Activated T-cell treated with anti-CD3 and anti-CD28 coated beads, Interleukin-2, amount 50 U/mL, for 24 hours (primary cell): ENCODE results near the gene ARL5C.
"Not testable (repeated sequence)": the region's sequence is repeated elsewhere in the genome, so short reads cannot be mapped to it uniquely, and the experiment has no call there.

ENCODE experiments used
- DNase-seq: peaks from one replicate; pipeline ENCODE4 v3.0.0-alpha.2; 2020
- H3K27ac Mint-ChIP-seq: 2 replicates; pipeline ENCODE4 v1.8.0; 2020; ENCODE audit warnings: mild to moderate bottlenecking, mixed read lengths
- H3K27me3 Mint-ChIP-seq: 2 replicates; pipeline ENCODE4 v1.8.0; 2020; ENCODE audit warnings: mixed read lengths
- H3K36me3 Mint-ChIP-seq: 2 replicates; pipeline ENCODE4 v1.8.0; 2020; ENCODE audit warnings: low read depth, mixed read lengths
- H3K4me1 Mint-ChIP-seq: 2 replicates; pipeline ENCODE4 v1.8.0; 2020; ENCODE audit warnings: low read depth, mixed read lengths
- H3K4me3 Mint-ChIP-seq: 2 replicates; pipeline ENCODE4 v1.8.0; 2020; ENCODE audit warnings: mild to moderate bottlenecking, moderate library complexity, mixed read lengths
- H3K9me3 Mint-ChIP-seq: 2 replicates; pipeline ENCODE4 v1.8.0; 2020; ENCODE audit warnings: mixed read lengths

Gene ARL5C

GRCh38 chr17:39181303-39181702, 15.3 kb upstream of the ARL5C start:
- no peaks in the 10 kb centered on the region for H3K4me1 Mint-ChIP-seq
- H3K9me3 Mint-ChIP-seq = no peaks in the 10 kb centered on the region
- DNase-seq = no peak
- H3K27me3 Mint-ChIP-seq = no peaks in the 10 kb centered on the region
- H3K4me3 Mint-ChIP-seq = no peak overlapping the region
- peaks cover 69% of the 10 kb centered on the region for H3K36me3 Mint-ChIP-seq
- H3K27ac Mint-ChIP-seq = no peak overlapping the region

- DNase-seq = no peak
- Mint-ChIP-seq H3K4me3 (no peak overlapping the region), H3K4me1 (peaks cover 4% of the 10 kb centered on the region), H3K27me3 (no peaks in the 10 kb centered on the region), H3K9me3 (no peaks in the 10 kb centered on the region), H3K27ac (no peak overlapping the region), H3K36me3 (peaks cover 62% of the 10 kb centered on the region)
These were observed 12.6 kb upstream of the ARL5C start for GRCh38 chr17:39178536-39178935.

- peaks cover 52% of the 10 kb centered on the region for H3K36me3 Mint-ChIP-seq
- no peaks in the 10 kb centered on the region for H3K9me3 Mint-ChIP-seq
- H3K4me1 Mint-ChIP-seq = peaks cover 9% of the 10 kb centered on the region
- DNase-seq = no peak
- no peak overlapping the region for H3K4me3 Mint-ChIP-seq
- no peak overlapping the region for H3K27ac Mint-ChIP-seq
- H3K27me3 Mint-ChIP-seq = no peaks in the 10 kb centered on the region
These were observed 11.3 kb upstream of the ARL5C start for GRCh38 chr17:39177256-39177655.

- Mint-ChIP-seq H3K4me1 (peaks cover 9% of the 10 kb centered on the region), H3K27ac (no peak overlapping the region), H3K4me3 (no peak overlapping the region), H3K36me3 (peaks cover 43% of the 10 kb centered on the region), H3K27me3 (no peaks in the 10 kb centered on the region), H3K9me3 (no peaks in the 10 kb centered on the region)
- DNase-seq = no peak
These were observed 9.7 kb upstream of the ARL5C start for GRCh38 chr17:39175695-39176093.

GRCh38 chr17:39174920-39175694, 9.1 kb upstream of the ARL5C start:
- peak; percentile 79 for DNase-seq
- H3K4me3 Mint-ChIP-seq = no peak overlapping the region
- no peak overlapping the region for H3K27ac Mint-ChIP-seq
- H3K27me3 Mint-ChIP-seq = peaks cover 2% of the 10 kb centered on the region
- H3K36me3 Mint-ChIP-seq = peaks cover 43% of the 10 kb centered on the region
- H3K4me1 Mint-ChIP-seq = peaks cover 9% of the 10 kb centered on the region
- no peaks in the 10 kb centered on the region for H3K9me3 Mint-ChIP-seq

- H3K9me3 Mint-ChIP-seq = peaks cover 3% of the 10 kb centered on the region
- H3K4me1 Mint-ChIP-seq = peaks cover 9% of the 10 kb centered on the region
- H3K27ac Mint-ChIP-seq = no peak overlapping the region
- peaks cover 7% of the 10 kb centered on the region for H3K27me3 Mint-ChIP-seq
- peaks cover 36% of the 10 kb centered on the region for H3K36me3 Mint-ChIP-seq
- no peak for DNase-seq
- no peak overlapping the region for H3K4me3 Mint-ChIP-seq
These were observed 7.7 kb upstream of the ARL5C start for GRCh38 chr17:39173526-39174274.

GRCh38 chr17:39173080-39173479, 7.1 kb upstream of the ARL5C start:
- peaks cover 9% of the 10 kb centered on the region for H3K4me1 Mint-ChIP-seq
- H3K27me3 Mint-ChIP-seq = peaks cover 10% of the 10 kb centered on the region
- H3K36me3 Mint-ChIP-seq = peaks cover 32% of the 10 kb centered on the region
- H3K27ac Mint-ChIP-seq = no peak overlapping the region
- no peak for DNase-seq
- peaks cover 6% of the 10 kb centered on the region for H3K9me3 Mint-ChIP-seq
- H3K4me3 Mint-ChIP-seq = no peak overlapping the region

- H3K36me3 Mint-ChIP-seq = peaks cover 20% of the 10 kb centered on the region
These were observed 6.0 kb upstream of the ARL5C start for GRCh38 chr17:39171933-39172332.

GRCh38 chr17:39170558-39170957, 4.6 kb upstream of the ARL5C start:
- H3K27ac Mint-ChIP-seq = no peak overlapping the region
- peaks cover 28% of the 10 kb centered on the region for H3K27me3 Mint-ChIP-seq
- peaks cover 7% of the 10 kb centered on the region for H3K36me3 Mint-ChIP-seq
- H3K4me3 Mint-ChIP-seq = no peak overlapping the region
- peaks cover 6% of the 10 kb centered on the region for H3K9me3 Mint-ChIP-seq
- DNase-seq = no peak
- H3K4me1 Mint-ChIP-seq = peaks cover 18% of the 10 kb centered on the region

More at GRCh38 chr17:39171933-39172332, 6.0 kb upstream of the ARL5C start:
- H3K9me3 Mint-ChIP-seq = peaks cover 6% of the 10 kb centered on the region
- no peak for DNase-seq
- peaks cover 15% of the 10 kb centered on the region for H3K27me3 Mint-ChIP-seq
- H3K4me3 Mint-ChIP-seq = no peak overlapping the region
- H3K27ac Mint-ChIP-seq = no peak overlapping the region
- H3K4me1 Mint-ChIP-seq = peaks cover 18% of the 10 kb centered on the region

- peaks cover 30% of the 10 kb centered on the region for H3K27me3 Mint-ChIP-seq
These were observed 4.1 kb upstream of the ARL5C start for GRCh38 chr17:39170109-39170508.

GRCh38 chr17:39169518-39169917, 3.6 kb upstream of the ARL5C start:
- H3K27ac Mint-ChIP-seq = no peak overlapping the region
- H3K4me1 Mint-ChIP-seq = peaks cover 21% of the 10 kb centered on the region
- peaks cover 6% of the 10 kb centered on the region for H3K9me3 Mint-ChIP-seq
- no peak for DNase-seq
- no peak overlapping the region for H3K4me3 Mint-ChIP-seq
- no peaks in the 10 kb centered on the region for H3K36me3 Mint-ChIP-seq
- peaks cover 36% of the 10 kb centered on the region for H3K27me3 Mint-ChIP-seq

More at GRCh38 chr17:39170109-39170508, 4.1 kb upstream of the ARL5C start:
- Mint-ChIP-seq H3K4me3 (no peak overlapping the region), H3K9me3 (peaks cover 6% of the 10 kb centered on the region), H3K27ac (no peak overlapping the region), H3K4me1 (peaks cover 19% of the 10 kb centered on the region), H3K36me3 (peaks cover 2% of the 10 kb centered on the region)
- DNase-seq = no peak

GRCh38 chr17:39169101-39169500, 3.1 kb upstream of the ARL5C start:
- no peak for DNase-seq
- peaks cover 37% of the 10 kb centered on the region for H3K27me3 Mint-ChIP-seq
- H3K4me1 Mint-ChIP-seq = peaks cover 23% of the 10 kb centered on the region
- H3K9me3 Mint-ChIP-seq = peaks cover 6% of the 10 kb centered on the region
- H3K36me3 Mint-ChIP-seq = no peaks in the 10 kb centered on the region
- H3K4me3 Mint-ChIP-seq = no peak overlapping the region
- no peak overlapping the region for H3K27ac Mint-ChIP-seq

- peaks cover 24% of the 10 kb centered on the region for H3K4me1 Mint-ChIP-seq
- H3K4me3 Mint-ChIP-seq, H3K27ac Mint-ChIP-seq, H3K9me3 Mint-ChIP-seq, DNase-seq, H3K36me3 Mint-ChIP-seq: not testable (repeated sequence)
- H3K27me3 Mint-ChIP-seq = peaks cover 39% of the 10 kb centered on the region
These were observed 2.5 kb upstream of the ARL5C start for GRCh38 chr17:39168503-39168902.

- Mint-ChIP-seq H3K27me3 (peaks cover 39% of the 10 kb centered on the region), H3K36me3 (no peaks in the 10 kb centered on the region), H3K4me1 (peaks cover 19% of the 10 kb centered on the region), H3K4me3 (no peak overlapping the region), H3K27ac (no peak overlapping the region), H3K9me3 (peaks cover 6% of the 10 kb centered on the region)
- DNase-seq = no peak
These were observed 1.5 kb upstream of the ARL5C start for GRCh38 chr17:39167476-39167875.
